Keratinocyte (primary cell): ENCODE results near the gene TSR3.

Experiments used
- EZH2 ChIP-seq: IDR thresholded peaks from one replicate; pipeline ENCODE4 v1.6.1; 2012; ENCODE audit warnings: inconsistent platforms, mild to moderate bottlenecking, low read length, moderate library complexity
- TF ChIP-seq, protein P1 (sequence below), 3 experiments: IDR thresholded peaks in 1 of 3; conservative IDR thresholded peaks in 1 of 3; optimal IDR thresholded peaks in 1 of 3; 2 replicates in 2 of 3; 3 replicates in 1 of 3; pipeline versions ENCODE3 to v1.5.1; 2011; ENCODE audit warnings: low read length in 3 of 3, mild to moderate bottlenecking in 3 of 3, moderate library complexity in 2 of 3, control low read depth in 1 of 3, inconsistent platforms in 1 of 3; ENCODE audit not compliant: insufficient read depth in 2 of 3; ENCODE audit errors: extremely low read depth in 1 of 3

DNA sequence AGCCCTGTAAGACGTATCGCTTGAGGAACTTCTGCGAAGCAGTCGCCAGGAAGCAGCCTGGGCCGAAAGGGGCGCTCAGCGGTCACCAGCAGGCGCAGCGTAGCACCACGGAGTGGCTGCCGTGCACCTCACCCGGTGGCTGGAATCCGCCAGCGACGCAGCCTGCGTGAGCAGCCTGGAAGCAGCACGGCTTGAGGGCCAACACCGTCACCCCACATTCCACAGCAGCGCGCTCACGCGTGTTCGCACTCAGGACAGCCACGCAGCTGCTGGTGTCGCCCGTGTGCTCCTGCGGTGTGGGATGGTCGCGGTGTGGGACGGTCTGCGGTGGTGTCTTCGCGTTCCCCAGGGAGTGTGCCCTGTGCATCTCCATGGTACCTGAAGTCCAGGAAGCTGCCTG, 32.6 kb downstream of the TSR3 start:
- TF ChIP-seq, protein P1, sequence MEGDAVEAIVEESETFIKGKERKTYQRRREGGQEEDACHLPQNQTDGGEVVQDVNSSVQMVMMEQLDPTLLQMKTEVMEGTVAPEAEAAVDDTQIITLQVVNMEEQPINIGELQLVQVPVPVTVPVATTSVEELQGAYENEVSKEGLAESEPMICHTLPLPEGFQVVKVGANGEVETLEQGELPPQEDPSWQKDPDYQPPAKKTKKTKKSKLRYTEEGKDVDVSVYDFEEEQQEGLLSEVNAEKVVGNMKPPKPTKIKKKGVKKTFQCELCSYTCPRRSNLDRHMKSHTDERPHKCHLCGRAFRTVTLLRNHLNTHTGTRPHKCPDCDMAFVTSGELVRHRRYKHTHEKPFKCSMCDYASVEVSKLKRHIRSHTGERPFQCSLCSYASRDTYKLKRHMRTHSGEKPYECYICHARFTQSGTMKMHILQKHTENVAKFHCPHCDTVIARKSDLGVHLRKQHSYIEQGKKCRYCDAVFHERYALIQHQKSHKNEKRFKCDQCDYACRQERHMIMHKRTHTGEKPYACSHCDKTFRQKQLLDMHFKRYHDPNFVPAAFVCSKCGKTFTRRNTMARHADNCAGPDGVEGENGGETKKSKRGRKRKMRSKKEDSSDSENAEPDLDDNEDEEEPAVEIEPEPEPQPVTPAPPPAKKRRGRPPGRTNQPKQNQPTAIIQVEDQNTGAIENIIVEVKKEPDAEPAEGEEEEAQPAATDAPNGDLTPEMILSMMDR (optimal IDR thresholded peaks at IDR 0.05 in 1 of 3, IDR thresholded peaks at IDR 0.05 in 1 of 3, conservative IDR thresholded peaks at IDR 0.05 in 1 of 3; ENCODE audit: extremely low read depth in 1 of 3, insufficient read depth in 2 of 3, low read length in 3 of 3), result no peak
- TF ChIP-seq EZH2, result no peak
